Effector memory CD4-positive, alpha-beta T cell (primary cell): ENCODE data around the gene ABL2.

Source experiments
- DNase-seq, 3 donors: peaks; one replicate each; pipeline ENCODE4 v3.0.0-alpha.2; 2020
- H3K27ac ChIP-seq: 2 replicates; pipeline ENCODE4 v1.7.0; 2013; ENCODE audit warnings: mild to moderate bottlenecking, low read length, moderate library complexity; ENCODE audit not compliant: insufficient read depth, poor library complexity, severe bottlenecking
- H3K27me3 ChIP-seq: replicated peaks from 2 replicates; pipeline ENCODE4 v1.7.0; 2013; ENCODE audit warnings: mild to moderate bottlenecking, low read length; ENCODE audit not compliant: insufficient read depth, control insufficient read depth, poor library complexity, severe bottlenecking
- H3K36me3 ChIP-seq: 2 replicates; pipeline ENCODE4 v1.7.0; 2013; ENCODE audit warnings: mild to moderate bottlenecking, low read length, moderate library complexity; ENCODE audit not compliant: control insufficient read depth, insufficient read depth
- H3K4me1 ChIP-seq: 2 replicates; pipeline ENCODE4 v1.7.0; 2013; ENCODE audit warnings: low read length, mild to moderate bottlenecking; ENCODE audit not compliant: control insufficient read depth, insufficient read depth, poor library complexity, severe bottlenecking
- H3K4me3 ChIP-seq: 2 replicates; pipeline ENCODE4 v1.7.0; 2013; ENCODE audit warnings: low read length, low read depth, mild to moderate bottlenecking; ENCODE audit not compliant: insufficient read depth, poor library complexity, severe bottlenecking
- H3K9me3 ChIP-seq: 2 replicates; pipeline ENCODE4 v1.7.0; 2013; ENCODE audit warnings: mild to moderate bottlenecking, low read length, moderate library complexity; ENCODE audit not compliant: control insufficient read depth

Gene ABL2

DNA sequence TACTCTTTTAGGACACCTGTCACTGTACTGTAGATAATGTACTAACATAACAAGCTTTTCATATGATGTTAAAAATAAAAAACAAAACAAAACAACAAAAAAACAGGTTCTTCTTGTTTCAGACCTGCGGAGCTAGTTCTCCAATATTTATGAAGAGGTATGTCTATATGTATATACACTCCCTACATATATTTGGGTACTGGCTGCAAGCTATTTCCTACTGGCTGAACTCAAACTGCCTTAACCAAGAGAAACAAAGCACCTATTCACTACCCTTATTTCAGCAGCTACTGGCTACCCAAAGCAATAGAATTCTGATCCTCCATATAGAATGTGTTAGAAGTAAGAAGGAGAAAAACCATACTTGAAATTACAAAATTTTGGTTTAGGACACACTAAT is 73.5 kb downstream of the ABL2 start:
- Histone ChIP-seq H3K27me3 (no peaks in the 10 kb centered on the region), H3K36me3 (no peaks in the 10 kb centered on the region), H3K27ac (no peak overlapping the region), H3K9me3 (no peaks in the 10 kb centered on the region), H3K4me3 (no peak overlapping the region), H3K4me1 (no peaks in the 10 kb centered on the region)
- DNase-seq: no peak

DNA sequence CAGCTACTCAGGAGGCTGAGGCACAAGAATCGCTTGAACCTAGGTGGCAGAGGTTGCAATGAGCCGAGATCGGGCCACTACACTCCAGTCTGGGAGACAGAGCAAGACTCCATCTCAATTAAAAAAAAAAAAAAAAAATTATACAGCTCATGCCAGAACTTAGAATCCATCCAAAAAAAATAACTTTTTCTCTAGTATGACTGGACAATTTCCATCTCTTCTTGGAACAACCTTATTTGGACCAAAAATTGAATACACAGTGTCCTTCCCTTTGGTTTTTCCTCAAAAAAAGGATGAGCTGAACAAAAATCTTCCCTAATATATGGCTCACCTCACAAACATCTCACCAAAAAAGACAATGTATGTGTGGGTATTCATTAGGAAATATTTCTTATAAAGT is 73.9 kb downstream of the ABL2 start:
- Histone ChIP-seq H3K4me3 (no peak overlapping the region), H3K4me1 (no peaks in the 10 kb centered on the region), H3K36me3 (no peaks in the 10 kb centered on the region), H3K27ac (no peak overlapping the region), H3K27me3 (no peaks in the 10 kb centered on the region), H3K9me3 (no peaks in the 10 kb centered on the region)
- DNase-seq: no peak

DNA sequence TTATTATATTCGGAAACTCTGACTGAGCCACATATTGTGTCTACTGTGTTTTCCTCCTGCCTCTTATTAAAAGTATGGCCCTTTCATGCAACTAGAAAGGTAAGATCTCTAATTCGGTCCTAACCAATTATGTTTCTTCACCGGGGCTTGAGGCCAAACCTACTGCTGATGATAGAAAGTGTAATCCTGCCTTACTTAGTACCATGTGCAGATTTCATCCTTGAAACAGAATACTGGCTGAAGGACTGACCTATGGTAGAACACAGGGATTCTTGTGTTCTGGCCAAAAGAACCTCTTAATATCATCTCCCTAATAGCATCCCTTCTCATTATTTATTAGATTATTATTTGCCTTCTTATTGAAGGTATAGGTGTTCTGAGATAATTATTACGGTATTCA is 75.0 kb downstream of the ABL2 start:
- H3K27ac ChIP-seq: no peak overlapping the region
- no peaks in the 10 kb centered on the region for H3K4me1 ChIP-seq
- H3K36me3 ChIP-seq: no peaks in the 10 kb centered on the region
- DNase-seq: no peak
- no peak overlapping the region for H3K4me3 ChIP-seq
- H3K9me3 ChIP-seq: no peaks in the 10 kb centered on the region
- H3K27me3 ChIP-seq: no peaks in the 10 kb centered on the region

DNA sequence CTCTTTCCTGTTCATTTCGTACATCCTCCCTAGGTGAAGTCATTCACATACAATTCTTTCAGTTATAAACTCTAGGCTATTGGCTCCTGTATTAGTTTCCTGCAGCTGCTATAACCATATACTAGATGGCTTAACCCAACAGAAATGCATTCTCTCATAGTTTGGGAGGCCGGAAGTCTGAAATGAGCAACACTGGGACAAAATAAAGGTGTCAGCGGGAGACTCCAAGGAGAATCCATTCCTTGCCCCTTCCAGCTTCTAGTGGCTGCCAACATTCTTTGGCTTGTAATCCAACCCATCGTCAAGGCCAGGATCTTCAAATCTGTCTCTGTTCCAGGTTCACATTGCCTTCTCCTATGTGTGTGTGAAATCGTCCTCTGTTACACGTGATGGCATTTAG is 76.3 kb downstream of the ABL2 start:
- DNase-seq: no peak
- Histone ChIP-seq H3K27ac (no peak overlapping the region), H3K9me3 (no peaks in the 10 kb centered on the region), H3K4me3 (no peak overlapping the region), H3K36me3 (no peaks in the 10 kb centered on the region), H3K4me1 (no peaks in the 10 kb centered on the region), H3K27me3 (no peaks in the 10 kb centered on the region)

DNA sequence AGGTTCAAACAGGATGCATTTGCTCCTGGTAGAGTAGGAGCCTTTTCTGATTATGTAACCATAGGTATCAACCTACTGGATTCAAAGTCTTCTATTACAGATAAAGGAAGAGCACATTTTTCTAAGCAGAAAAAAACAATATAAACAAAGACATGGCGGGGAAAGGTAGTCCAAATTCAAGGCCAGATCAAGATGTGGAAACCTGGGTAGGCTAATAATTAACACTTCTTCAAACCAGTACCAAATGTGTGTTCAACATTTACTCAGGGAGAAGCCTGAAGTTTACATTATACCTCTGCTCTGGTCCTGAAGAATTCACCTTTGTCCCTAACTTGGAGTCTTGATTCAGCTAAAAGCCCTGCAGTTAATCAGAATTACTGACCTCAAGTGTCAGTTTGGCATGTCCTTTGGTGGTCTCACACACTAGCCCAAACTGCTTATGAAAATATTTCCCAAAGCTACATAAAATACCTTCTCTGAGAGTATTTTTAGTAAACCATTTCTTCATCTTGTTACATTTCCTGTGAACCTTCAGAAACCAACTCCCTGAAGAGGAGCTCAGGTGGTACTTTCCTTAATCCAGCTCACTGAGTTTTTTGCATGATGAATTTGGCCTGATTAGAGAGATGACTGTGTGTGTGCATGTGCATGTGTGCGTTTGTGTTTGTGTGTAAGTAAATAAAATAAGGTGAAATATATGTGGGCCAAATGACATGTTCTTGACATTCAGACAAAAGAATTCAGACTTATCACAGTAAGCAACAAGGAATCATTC is 77.4 kb downstream of the ABL2 start:
- no peak overlapping the region for H3K4me3 ChIP-seq
- no peaks in the 10 kb centered on the region for H3K9me3 ChIP-seq
- no peaks in the 10 kb centered on the region for H3K36me3 ChIP-seq
- no peak for DNase-seq
- no peak overlapping the region for H3K27ac ChIP-seq
- H3K27me3 ChIP-seq: no peaks in the 10 kb centered on the region
- H3K4me1 ChIP-seq: no peaks in the 10 kb centered on the region

DNA sequence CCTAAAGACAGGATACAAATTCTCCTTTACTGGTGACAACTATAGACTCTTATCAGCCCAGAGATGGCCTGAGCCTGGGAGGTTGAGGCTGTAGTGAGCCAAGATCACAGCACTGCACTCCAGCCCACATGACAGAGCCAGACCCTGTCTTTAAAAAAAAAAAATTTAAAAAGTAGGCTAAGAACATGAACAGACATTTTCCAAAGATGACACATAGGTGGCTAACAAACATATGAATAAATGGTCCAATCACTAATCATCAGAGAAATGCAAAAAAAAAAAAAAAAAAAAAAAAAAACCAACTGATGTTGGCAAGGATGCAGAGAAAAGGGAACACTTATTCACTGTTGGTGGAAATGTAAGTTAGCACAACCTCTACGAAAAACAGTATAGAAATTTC is 82.6 kb downstream of the ABL2 start:
- Histone ChIP-seq H3K4me3 (no peak overlapping the region), H3K9me3 (no peaks in the 10 kb centered on the region), H3K27ac (no peak overlapping the region), H3K36me3 (no peaks in the 10 kb centered on the region), H3K4me1 (peaks cover 6% of the 10 kb centered on the region), H3K27me3 (no peaks in the 10 kb centered on the region)
- no peak for DNase-seq

DNA sequence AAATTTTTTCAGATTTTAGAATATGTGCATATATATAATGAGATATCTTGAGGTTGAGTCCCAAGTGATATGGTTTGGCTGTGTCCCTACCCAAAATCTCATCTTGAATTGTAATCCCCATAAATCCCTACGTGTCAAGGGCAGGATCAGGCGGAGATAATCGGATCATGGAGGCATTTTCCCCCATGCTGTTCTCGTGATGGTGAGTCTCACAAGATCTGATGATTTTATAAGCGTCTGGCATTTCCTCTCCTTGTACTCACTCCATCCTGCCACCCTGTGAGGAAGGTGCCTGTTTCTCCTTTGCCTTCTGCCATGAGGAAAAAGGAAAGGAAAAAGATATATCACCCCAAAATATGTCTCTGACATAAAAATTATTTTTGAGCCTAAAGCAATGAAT is 83.0 kb downstream of the ABL2 start:
- no peak for DNase-seq
- Histone ChIP-seq H3K4me1 (peaks cover 9% of the 10 kb centered on the region), H3K9me3 (no peaks in the 10 kb centered on the region), H3K4me3 (no peak overlapping the region), H3K36me3 (no peaks in the 10 kb centered on the region), H3K27ac (no peak overlapping the region), H3K27me3 (no peaks in the 10 kb centered on the region)

DNA sequence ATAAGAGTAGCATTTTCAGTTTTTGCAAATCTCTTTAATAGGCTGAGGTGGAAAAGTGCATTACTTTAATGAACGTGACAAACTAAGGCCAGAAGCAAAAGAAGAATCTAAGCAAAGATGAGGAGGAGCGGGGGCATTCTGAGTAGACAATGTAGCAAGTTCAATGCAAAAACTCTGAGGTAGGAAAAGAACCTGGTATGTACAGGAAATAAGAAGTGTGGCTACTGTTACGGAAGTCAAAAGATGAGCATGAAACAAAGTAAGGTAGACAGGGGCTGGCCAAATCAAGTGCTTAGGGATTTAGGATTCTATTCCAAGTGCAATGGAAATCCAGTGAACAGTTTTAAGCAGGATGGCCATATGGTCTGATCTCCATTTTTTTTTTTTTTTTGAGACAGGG is 84.0 kb downstream of the ABL2 start:
- no peaks in the 10 kb centered on the region for H3K9me3 ChIP-seq
- no peak overlapping the region for H3K27ac ChIP-seq
- no peak overlapping the region for H3K4me3 ChIP-seq
- H3K27me3 ChIP-seq: no peaks in the 10 kb centered on the region
- H3K36me3 ChIP-seq: no peaks in the 10 kb centered on the region
- peaks cover 10% of the 10 kb centered on the region for H3K4me1 ChIP-seq
- no peak for DNase-seq

DNA sequence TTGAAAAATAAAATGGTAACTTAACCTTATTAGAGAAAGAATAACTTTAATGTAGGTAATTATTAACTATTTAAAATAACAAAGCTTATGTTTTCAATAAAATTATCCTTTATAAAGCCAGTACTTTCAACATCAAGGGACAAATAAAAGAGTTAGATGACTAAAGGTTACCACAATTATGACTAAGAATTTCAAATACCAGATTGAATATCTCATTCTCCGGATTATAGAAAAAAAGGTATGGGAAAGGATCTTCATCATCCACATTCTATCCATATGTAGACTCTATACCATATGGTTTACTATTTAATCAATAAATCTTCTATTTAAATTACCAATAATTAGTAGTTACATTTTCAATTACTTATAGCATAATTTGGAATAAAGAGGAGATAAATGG is 84.9 kb downstream of the ABL2 start:
- no peak overlapping the region for H3K4me3 ChIP-seq
- H3K27me3 ChIP-seq: no peaks in the 10 kb centered on the region
- no peak overlapping the region for H3K27ac ChIP-seq
- H3K4me1 ChIP-seq: peaks cover 10% of the 10 kb centered on the region
- no peak for DNase-seq
- H3K9me3 ChIP-seq: no peaks in the 10 kb centered on the region
- H3K36me3 ChIP-seq: no peaks in the 10 kb centered on the region

DNA sequence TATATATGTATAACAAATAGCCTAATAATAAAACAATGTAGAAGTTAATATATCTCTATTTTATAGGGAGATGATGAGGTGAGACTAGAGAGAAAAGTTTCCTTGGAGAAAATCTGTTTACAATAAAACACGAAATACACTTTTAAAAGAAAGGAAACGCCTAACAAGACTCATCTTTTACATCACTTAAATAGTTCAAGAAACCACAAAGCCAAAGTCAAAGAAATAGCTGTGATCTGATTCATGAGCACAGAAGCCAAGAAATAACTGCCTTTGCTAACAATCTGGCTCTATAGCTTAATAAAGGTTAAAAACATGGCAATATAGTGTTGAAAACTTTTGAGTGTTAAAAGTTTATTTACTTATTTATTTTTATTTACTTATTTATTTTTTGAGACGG is 86.2 kb downstream of the ABL2 start:
- Histone ChIP-seq H3K9me3 (no peaks in the 10 kb centered on the region), H3K27ac (no peak overlapping the region), H3K4me3 (no peak overlapping the region), H3K36me3 (no peaks in the 10 kb centered on the region), H3K27me3 (no peaks in the 10 kb centered on the region), H3K4me1 (peaks cover 10% of the 10 kb centered on the region)
- DNase-seq: no peak
